Common myeloid progenitor, CD34-positive (primary cell): ENCODE measurements around the gene USE1.

Experiments
- CTCF ChIA-PET: fragments of 350-600 bp; sonication (Branson Sonifier 250); formaldehyde crosslinking; loops from one replicate; lab custom pipeline; 2021; ENCODE audit warnings: antibody characterized with exemption; lab: Charles Lee
- POLR2A ChIA-PET: fragments of 350-600 bp; sonication (Branson Sonifier 250); formaldehyde crosslinking; loops from one replicate; lab custom pipeline; 2021; ENCODE audit warnings: antibody characterized with exemption; lab: Charles Lee
- DNase-seq, 3 donors: peaks; one replicate each; pipeline versions ENCODE4 v3.0.0 to v3.0.0-alpha.2; 2013
- H3K27ac ChIP-seq, 2 experiments: 1 replicate in 1 of 2; 2 replicates in 1 of 2; pipeline ENCODE4 v1.7.0; 2013; ENCODE audit warnings: inconsistent platforms in 2 of 2, low read length in 2 of 2, mild to moderate bottlenecking in 2 of 2, low read depth in 1 of 2, moderate library complexity in 1 of 2; ENCODE audit not compliant: severe bottlenecking in 2 of 2, insufficient read depth in 1 of 2, poor library complexity in 1 of 2
- H3K27me3 ChIP-seq, 5 experiments: replicated peaks in 2 of 5; 1 replicate in 3 of 5; 2 replicates in 2 of 5; pipeline versions ENCODE4 v1.6.1 to v1.7.0; 2013; ENCODE audit warnings: low read length in 4 of 5, mild to moderate bottlenecking in 2 of 5, moderate library complexity in 2 of 5, inconsistent platforms in 1 of 5; ENCODE audit not compliant: insufficient read depth in 5 of 5, control insufficient read depth in 4 of 5
- H3K36me3 ChIP-seq, 4 experiments: 1 replicate in 2 of 4; 2 replicates in 2 of 4; pipeline versions ENCODE4 v1.6.1 to v1.7.0; 2013; ENCODE audit warnings: low read length in 3 of 4, control low read depth in 1 of 4, mild to moderate bottlenecking in 1 of 4; ENCODE audit not compliant: control insufficient read depth in 4 of 4, insufficient read depth in 4 of 4
- H3K4me1 ChIP-seq, 4 experiments: 1 replicate in 3 of 4; 2 replicates in 1 of 4; pipeline versions ENCODE4 v1.6.1 to v1.7.1; 2013; ENCODE audit warnings: low read length in 3 of 4, mild to moderate bottlenecking in 3 of 4, control low read depth in 1 of 4, inconsistent platforms in 1 of 4, moderate library complexity in 1 of 4; ENCODE audit not compliant: control insufficient read depth in 4 of 4, insufficient read depth in 4 of 4; ENCODE audit errors: control extremely low read depth in 1 of 4
- H3K4me3 ChIP-seq, 7 experiments: 1 replicate in 4 of 7; 2 replicates in 3 of 7; pipeline versions ENCODE4 v1.5.1 to v1.7.0; 2013; ENCODE audit warnings: mild to moderate bottlenecking in 7 of 7, low read length in 6 of 7, moderate library complexity in 6 of 7, inconsistent platforms in 2 of 7, low read depth in 2 of 7, control low read depth in 1 of 7; ENCODE audit not compliant: insufficient read depth in 4 of 7, control insufficient read depth in 1 of 7; ENCODE audit errors: extremely low read depth in 1 of 7
- H3K9me3 ChIP-seq, 5 experiments: 1 replicate in 4 of 5; 2 replicates in 1 of 5; pipeline versions ENCODE4 v1.6.1 to v1.7.1; 2013; ENCODE audit warnings: low read length in 4 of 5, mild to moderate bottlenecking in 2 of 5, inconsistent platforms in 1 of 5, low read depth in 1 of 5, moderate library complexity in 1 of 5; ENCODE audit not compliant: control insufficient read depth in 4 of 5, insufficient read depth in 2 of 5; ENCODE audit errors: control extremely low read depth in 1 of 5
- WGBS: methylation state at CpG from one replicate; pipeline ENCODE4 v1.1.5; 2013; ENCODE audit not compliant: insufficient coverage; 5-methylcytosine and 5-hydroxymethylcytosine counted together

USE1 gene

GRCh38 chr19:17256130-17256529 lies 41.0 kb downstream of the USE1 start:
- H3K27ac ChIP-seq: no peak overlapping the region
- H3K9me3 ChIP-seq: peaks cover 0 to 20% (median 12%) of the 10 kb centered on the region in 5 experiments
- H3K4me1 ChIP-seq: peaks cover 0 to 2% (median 0%) of the 10 kb centered on the region in 4 experiments
- ChIA-PET CTCF (interaction anchor here (1.8 to 14.3 kb wide), 2 partner anchors 8 to 29 kb away, joined by 7 to 183 read pairs; partner anchors contain the start of genes ANKLE1 and USHBP1), POLR2A (interaction anchor here (0.6 kb wide), 1 partner anchor 149 kb away, joined by 3 read pairs; the partner anchor contains the start of gene BST2)
- no peaks in the 10 kb centered on the region for H3K27me3 ChIP-seq
- no peak for DNase-seq
- no peaks in the 10 kb centered on the region for H3K36me3 ChIP-seq
- no peak overlapping the region for H3K4me3 ChIP-seq
- WGBS: 90% methylated on average over 3 of the region's 3 CpGs

- Histone ChIP-seq H3K36me3 (no peaks in the 10 kb centered on the region), H3K27ac (no peak overlapping the region), H3K9me3 (peaks cover 0 to 20% (median 12%) of the 10 kb centered on the region in 5 experiments), H3K27me3 (no peaks in the 10 kb centered on the region), H3K4me3 (no peak overlapping the region), H3K4me1 (peaks cover 0 to 2% (median 0%) of the 10 kb centered on the region in 4 experiments)
- ChIA-PET CTCF (interaction anchor here (0.7 to 14.3 kb wide), 8 partner anchors 8 to 150 kb away, joined by 3 to 183 read pairs (median 6); partner anchors contain the start of gene ANKLE1), POLR2A (no interaction called here)
- peak in 2 of 3 donors; percentile 54 to 60 for DNase-seq
- WGBS: 96% methylated on average over 9 of the region's 9 CpGs
Measured at GRCh38 chr19:17259118-17259780, 44.1 kb downstream of the USE1 start.

- Histone ChIP-seq H3K27me3 (no peaks in the 10 kb centered on the region), H3K27ac (no peak overlapping the region), H3K4me3 (no peak overlapping the region), H3K36me3 (no peaks in the 10 kb centered on the region), H3K4me1 (peaks cover 0 to 8% (median 4%) of the 10 kb centered on the region in 4 experiments), H3K9me3 (peaks cover 0 to 20% (median 12%) of the 10 kb centered on the region in 5 experiments)
- ChIA-PET CTCF (interaction anchor here (0.9 to 14.3 kb wide), 8 partner anchors 8 to 128 kb away, joined by 3 to 183 read pairs (median 6); partner anchors contain the start of gene ANKLE1), POLR2A (no interaction called here)
- DNase-seq: no peak
- 67% methylated on average over 1 of the region's 1 CpG for WGBS
Measured at GRCh38 chr19:17259934-17260333, 44.8 kb downstream of the USE1 start.

GRCh38 chr19:17260842-17261325 lies 45.7 kb downstream of the USE1 start:
- POLR2A ChIA-PET: no interaction called here
- H3K4me3 ChIP-seq: no peak overlapping the region
- no peaks in the 10 kb centered on the region for H3K27me3 ChIP-seq
- no peaks in the 10 kb centered on the region for H3K36me3 ChIP-seq
- CTCF ChIA-PET: interaction anchor here (0.7 to 14.3 kb wide), 8 partner anchors 9 to 1333 kb away, joined by 3 to 183 read pairs (median 6); partner anchors contain the start of gene ANKLE1
- peaks cover 0 to 20% (median 12%) of the 10 kb centered on the region in 5 experiments for H3K9me3 ChIP-seq
- 54% methylated on average over 15 of the region's 15 CpGs for WGBS
- no peak overlapping the region for H3K27ac ChIP-seq
- H3K4me1 ChIP-seq: peaks cover 0 to 11% (median 6%) of the 10 kb centered on the region in 4 experiments
- DNase-seq: peak; percentile 82 to 92 (median 90)

GRCh38 chr19:17262557-17262956 lies 47.4 kb downstream of the USE1 start:
- Histone ChIP-seq H3K4me3 (no peak overlapping the region), H3K4me1 (peaks cover 5 to 22% (median 15%) of the 10 kb centered on the region in 4 experiments), H3K27ac (no peak overlapping the region), H3K27me3 (no peaks in the 10 kb centered on the region), H3K9me3 (peaks cover 0 to 20% (median 12%) of the 10 kb centered on the region in 5 experiments), H3K36me3 (no peaks in the 10 kb centered on the region)
- no peak for DNase-seq
- 89% methylated on average over 8 of the region's 16 CpGs for WGBS
- CTCF ChIA-PET: interaction anchor here (1.0 to 14.3 kb wide), 3 partner anchors 23 to 127 kb away, joined by 3 to 183 read pairs (median 3); partner anchors contain the start of gene ANKLE1
- POLR2A ChIA-PET: no interaction called here

GRCh38 chr19:17263712-17264640 lies 48.8 kb downstream of the USE1 start:
- WGBS: 96% methylated on average over 15 of the region's 23 CpGs
- POLR2A ChIA-PET: no interaction called here
- no peak for DNase-seq
- no peaks in the 10 kb centered on the region for H3K27me3 ChIP-seq
- CTCF ChIA-PET: interaction anchor here (0.6 to 14.3 kb wide), 8 partner anchors 8 to 1151 kb away, joined by 3 to 183 read pairs (median 4); partner anchors contain the start of gene ANKLE1
- peaks cover 0 to 5% (median 2%) of the 10 kb centered on the region in 4 experiments for H3K36me3 ChIP-seq
- H3K9me3 ChIP-seq: peaks cover 0 to 16% (median 11%) of the 10 kb centered on the region in 5 experiments
- no peak overlapping the region for H3K4me3 ChIP-seq
- peaks cover 10 to 34% (median 25%) of the 10 kb centered on the region in 4 experiments for H3K4me1 ChIP-seq
- no peak overlapping the region for H3K27ac ChIP-seq
